ENCODE measurements around the gene CTDSP2.
"Not testable (repeated sequence)": the region's sequence is repeated elsewhere in the genome, so short reads cannot be mapped to it uniquely, and the experiment has no call there.

Gene CTDSP2

DNA sequence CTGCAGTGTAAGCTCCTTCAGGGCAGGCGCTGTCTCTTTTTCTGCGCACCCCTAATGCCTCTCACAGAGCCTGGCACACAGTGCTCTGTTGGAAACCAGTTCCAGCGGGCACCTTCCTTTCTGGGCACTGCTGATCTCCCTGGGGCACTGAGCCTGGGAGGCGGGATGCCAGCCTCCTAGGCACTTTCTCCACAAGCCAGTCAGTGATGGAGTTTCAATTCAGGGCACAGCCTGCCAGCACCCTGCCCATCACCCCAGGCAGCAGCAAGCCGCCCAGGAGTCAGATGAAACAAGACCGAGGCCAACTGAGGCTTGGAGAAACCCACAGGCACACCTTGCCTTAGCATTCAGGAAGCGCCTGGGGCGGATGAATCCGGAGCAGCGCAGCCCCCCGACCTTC is 5.7 kb upstream of the CTDSP2 start:
- no peak for DNase-seq

- DNase-seq = no peak
These were observed 5.0 kb upstream of the CTDSP2 start for GRCh38 chr12:57851552-57851951.

GRCh38 chr12:57850854-57851430 is 4.4 kb upstream of the CTDSP2 start:
- DNase-seq = no peak

GRCh38 chr12:57849447-57849846 is 2.9 kb upstream of the CTDSP2 start:
- DNase-seq = not testable (repeated sequence)

DNA sequence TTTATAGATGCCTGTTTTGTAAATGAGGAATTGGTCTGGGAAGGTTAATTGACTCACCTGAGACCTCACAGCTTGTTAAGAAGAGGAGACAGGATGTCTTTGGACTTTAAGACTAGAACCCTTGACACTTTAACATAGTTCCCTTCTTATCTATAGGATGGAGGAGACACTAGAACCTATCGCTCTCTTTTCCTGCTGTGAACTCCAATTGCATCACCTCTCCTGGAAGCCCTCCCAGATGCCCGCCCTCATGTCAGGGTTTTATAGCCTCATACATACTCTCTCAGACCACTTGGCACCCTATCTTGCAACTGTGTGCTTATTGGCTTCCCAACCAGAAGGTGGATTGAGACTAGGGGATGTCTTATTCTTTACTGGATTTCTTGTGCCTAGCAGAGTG is 2.5 kb upstream of the CTDSP2 start:
- DNase-seq = no peak

DNA sequence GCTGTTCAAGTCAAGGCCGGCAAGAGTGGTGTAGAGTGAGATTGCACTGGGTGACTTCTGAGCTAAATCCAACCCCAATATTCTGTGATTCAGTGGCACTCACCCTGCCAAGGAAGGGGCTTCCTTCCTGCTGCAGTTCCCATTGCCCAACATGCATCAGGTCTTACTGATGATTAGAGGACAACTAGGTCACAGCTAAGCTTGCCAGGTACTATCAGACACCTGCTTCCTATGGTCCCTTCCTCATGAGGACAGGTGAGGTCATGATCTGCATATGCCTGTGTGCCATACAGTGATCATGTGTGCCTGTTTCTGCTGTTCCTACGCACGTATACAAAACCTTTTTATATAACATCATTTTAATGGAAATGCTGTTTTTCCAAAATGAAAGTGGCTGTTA is 1.7 kb upstream of the CTDSP2 start:
- no peak for DNase-seq

- no peak for DNase-seq
These were observed 298 bp downstream of the CTDSP2 start for GRCh38 chr12:57846285-57846576.

DNA sequence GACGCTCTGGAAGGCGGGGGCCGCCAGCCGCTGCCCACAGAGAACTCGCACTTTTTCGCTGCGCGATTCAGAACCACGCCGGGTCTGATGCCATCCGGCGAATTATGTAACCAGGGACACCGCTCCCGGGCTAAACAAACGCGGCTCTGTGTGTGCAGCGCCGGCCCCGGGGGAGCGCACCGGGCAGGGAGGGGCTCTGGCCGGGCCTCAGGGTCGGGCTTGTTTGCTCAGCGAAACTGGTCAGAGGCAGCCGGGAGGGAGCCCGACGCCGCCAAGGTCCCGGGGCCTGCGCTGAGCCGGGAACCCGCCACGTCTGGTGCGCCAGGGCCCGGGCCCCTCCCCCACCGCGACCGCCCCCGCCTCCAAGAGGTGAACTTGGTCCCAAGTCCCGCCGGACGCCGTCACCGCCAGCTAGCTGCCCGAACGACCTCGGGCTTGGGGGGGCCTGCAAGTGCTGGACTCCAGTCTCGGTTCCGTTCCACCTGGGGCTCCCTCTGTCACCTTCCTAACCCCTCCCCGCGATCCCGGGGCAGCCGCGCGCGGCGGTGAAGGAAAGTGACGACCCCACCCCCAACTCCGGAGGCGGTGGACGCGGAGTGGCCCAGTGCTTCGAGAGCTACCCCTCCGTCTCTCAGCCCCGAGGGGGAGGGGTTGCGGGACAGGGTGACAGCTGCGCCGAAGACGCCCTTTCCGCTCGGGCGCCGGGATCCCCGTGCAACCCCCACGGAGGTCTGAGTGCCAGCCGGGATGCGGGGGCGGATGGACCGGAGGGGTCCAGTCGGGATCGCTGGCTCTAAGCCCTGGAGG is 848 bp downstream of the CTDSP2 start:
- DNase-seq = peak; percentile 39

GRCh38 chr12:57844709-57845477 is 1.6 kb downstream of the CTDSP2 start:
- no peak for DNase-seq

GRCh38 chr12:57842342-57843294 is 3.9 kb downstream of the CTDSP2 start:
- no peak for DNase-seq

GRCh38 chr12:57841445-57841844 is 5.1 kb downstream of the CTDSP2 start:
- DNase-seq = no peak

DNA sequence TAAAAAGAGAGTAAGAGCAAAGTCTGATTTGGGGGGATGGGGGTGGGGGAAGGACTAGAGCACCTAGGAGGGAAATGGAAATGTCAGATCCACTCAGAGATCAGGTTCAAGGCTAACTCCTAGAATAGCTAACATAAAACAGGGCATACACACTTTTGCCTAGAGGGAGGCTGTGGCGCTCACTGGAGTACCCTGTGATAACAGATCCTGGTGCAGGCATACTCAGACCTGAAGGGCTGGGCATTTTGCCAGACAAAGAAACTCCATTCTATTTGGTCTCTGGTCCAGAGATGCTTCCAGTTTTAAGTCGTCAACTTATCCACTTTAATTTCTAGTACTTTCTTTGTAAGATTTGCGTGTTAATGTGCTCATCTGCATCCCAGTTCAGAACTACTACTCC is 5.8 kb downstream of the CTDSP2 start:
- no peak for DNase-seq

GRCh38 chr12:57839996-57840395 is 6.5 kb downstream of the CTDSP2 start:
- no peak for DNase-seq

- peak; percentile 44 for DNase-seq
These were observed 7.8 kb downstream of the CTDSP2 start for GRCh38 chr12:57838594-57839302.

DNA sequence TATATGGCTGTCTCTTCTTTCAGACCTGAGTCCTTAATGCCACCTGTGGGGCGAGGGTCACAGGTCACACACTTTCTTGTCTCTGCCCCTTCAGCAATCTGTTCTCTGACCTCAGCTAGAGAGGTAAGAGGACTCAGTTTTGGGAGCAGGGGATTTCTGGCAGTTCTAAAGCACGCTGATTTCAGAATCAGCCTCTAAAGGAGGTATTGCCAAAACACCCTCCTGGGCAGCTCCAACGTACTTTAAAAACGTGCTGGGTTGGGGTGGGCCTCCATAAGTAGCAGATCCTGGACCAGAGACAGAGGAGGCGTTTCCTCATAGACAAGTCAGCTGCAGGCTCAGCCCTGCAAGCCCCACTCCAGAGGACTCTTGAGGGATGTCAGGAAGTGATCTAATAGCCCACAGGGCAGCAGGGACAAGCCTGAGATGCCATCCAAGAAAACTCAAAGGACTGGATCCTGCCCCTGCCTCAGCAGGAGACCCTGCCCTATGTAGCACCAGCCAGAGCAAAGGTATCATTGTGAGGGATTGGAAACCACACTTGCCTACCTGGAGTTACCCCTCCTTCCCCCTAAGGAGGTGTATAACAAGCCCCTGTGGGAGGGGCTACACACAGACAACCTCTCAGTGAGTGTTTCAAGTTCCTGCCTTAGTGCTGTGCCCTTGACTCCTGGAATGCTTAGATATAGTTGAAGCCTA is 8.5 kb downstream of the CTDSP2 start:
- DNase-seq = no peak

DNA sequence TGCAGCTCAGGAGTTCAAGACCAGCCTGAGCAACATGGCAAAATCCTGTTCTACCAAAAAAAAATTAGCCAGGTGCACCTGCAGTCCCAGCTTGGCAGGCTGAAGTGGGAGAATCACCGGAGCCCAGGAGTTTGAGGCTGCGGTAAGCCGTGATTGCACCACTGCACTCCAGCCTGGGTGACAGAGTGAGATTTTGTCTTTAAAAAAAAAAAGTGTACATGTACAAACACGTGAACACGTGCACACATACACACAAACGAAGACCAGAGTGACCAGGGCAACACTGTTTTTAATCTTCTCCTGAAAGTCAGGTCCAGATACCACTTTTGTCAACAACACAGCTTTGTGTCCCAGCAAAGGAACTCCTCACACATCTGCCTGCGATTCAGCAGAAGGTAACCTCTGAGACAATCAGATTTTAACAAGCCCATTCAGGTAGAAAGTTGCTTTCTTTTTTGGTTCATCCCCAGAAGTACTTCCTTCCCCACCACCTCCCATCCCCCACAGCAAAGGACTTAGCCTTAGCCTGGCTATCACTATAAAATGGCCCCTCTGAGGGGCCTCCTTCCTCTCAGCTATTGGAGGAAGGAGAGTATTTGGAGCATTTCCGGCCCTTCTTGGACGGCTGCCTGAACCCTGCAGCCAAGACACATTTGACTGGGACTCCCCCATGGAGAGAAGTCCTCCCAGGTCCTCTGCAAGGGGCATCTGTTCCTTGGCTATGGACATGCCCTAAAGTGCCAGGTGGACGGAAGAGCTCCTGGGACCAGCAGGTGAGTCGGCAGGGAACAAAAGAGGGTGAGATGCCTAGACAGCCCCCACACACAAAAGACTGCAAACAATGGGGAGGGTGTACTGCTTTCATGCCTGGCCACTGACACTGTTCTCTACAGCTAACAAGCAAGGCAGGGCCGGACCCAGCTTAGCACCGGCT is 9.8 kb downstream of the CTDSP2 start:
- DNase-seq = peak; percentile 34

- DNase-seq = no peak
These were observed 10.9 kb downstream of the CTDSP2 start for GRCh38 chr12:57835366-57836288.

- DNase-seq = no peak
These were observed 12.2 kb downstream of the CTDSP2 start for GRCh38 chr12:57834086-57834876.

Measured in CD4-positive, alpha-beta T cell treated with Interleukin-4 for 4 hours (primary cell).